Measurements from ENCODE around the gene CD48.

Gene CD48

DNA sequence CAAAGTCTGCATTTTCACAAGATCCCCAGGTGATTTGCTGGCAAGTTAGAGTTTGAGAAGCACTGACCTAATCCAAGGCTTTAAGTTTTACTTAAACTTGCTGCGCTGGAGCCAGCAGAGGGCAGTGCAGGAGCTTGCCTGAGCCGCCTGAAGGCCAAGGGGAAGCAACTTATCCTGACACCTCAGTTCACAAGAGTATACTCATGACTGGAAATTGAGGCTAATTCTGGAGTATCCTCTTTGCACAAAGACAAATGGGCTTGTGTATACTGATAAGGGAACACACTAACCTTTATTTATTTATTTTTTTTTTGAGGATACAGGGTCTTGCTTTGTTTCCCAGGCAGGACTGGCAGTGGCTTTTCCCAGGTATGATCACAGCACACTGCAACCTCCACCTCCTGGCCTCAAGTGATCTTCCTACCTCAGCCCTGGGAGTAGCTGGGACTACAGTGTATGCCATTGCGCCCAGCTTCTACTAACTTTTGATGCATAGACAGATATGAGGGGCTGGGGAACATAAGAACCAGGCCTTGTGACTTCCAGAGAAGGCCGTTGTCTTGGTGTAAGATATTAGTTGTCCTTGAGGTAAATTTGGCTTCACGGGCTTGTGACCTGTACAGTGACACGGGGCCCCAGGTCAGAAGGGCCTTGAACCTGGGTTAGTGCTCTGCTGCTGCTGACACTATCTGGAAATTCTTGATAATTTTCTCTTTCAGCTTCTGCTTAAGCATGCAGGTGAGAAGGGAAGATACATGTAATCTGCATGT, 35.8 kb downstream of the CD48 start:
- Histone ChIP-seq H3K4me2 (ENCODE audit: low read depth, low read length, poor library complexity, severe bottlenecking) (peak overlapping the region; percentile 47), H3K79me2 (ENCODE audit: insufficient read depth, low read length) (no peaks in the 10 kb centered on the region), H3K27ac (ENCODE audit: low read depth, low read length) (peak overlapping the region; percentile 95), H4K20me1 (ENCODE audit: low read depth, low read length) (no peaks in the 10 kb centered on the region), H3K27me3 (ENCODE audit: low read length) (no peaks in the 10 kb centered on the region), H3K4me3 (ENCODE audit: insufficient read depth, low read length, poor library complexity, severe bottlenecking) (peak overlapping the region; percentile 2), H3K36me3 (ENCODE audit: low read length) (peaks cover 8% of the 10 kb centered on the region; the same call in 1 of the 2 replicates), H3K9ac (ENCODE audit: low read length) (peak overlapping the region; percentile 55), H3F3A (ENCODE audit: insufficient read depth) (peaks cover 71% of the 10 kb centered on the region), H3K9me2 (replicated peaks; ENCODE audit: insufficient read depth, low read length) (no peaks in the 10 kb centered on the region), H2AFZ (ENCODE audit: low read depth, low read length, severe bottlenecking) (no peak overlapping the region), H3K9me3 (ENCODE audit: insufficient read depth, low read length) (no peaks in the 10 kb centered on the region)
- TF ChIP-seq, protein P1, sequence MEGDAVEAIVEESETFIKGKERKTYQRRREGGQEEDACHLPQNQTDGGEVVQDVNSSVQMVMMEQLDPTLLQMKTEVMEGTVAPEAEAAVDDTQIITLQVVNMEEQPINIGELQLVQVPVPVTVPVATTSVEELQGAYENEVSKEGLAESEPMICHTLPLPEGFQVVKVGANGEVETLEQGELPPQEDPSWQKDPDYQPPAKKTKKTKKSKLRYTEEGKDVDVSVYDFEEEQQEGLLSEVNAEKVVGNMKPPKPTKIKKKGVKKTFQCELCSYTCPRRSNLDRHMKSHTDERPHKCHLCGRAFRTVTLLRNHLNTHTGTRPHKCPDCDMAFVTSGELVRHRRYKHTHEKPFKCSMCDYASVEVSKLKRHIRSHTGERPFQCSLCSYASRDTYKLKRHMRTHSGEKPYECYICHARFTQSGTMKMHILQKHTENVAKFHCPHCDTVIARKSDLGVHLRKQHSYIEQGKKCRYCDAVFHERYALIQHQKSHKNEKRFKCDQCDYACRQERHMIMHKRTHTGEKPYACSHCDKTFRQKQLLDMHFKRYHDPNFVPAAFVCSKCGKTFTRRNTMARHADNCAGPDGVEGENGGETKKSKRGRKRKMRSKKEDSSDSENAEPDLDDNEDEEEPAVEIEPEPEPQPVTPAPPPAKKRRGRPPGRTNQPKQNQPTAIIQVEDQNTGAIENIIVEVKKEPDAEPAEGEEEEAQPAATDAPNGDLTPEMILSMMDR (IDR thresholded peaks at IDR 0.05; ENCODE audit: insufficient read depth, low read length, poor library complexity, severe bottlenecking): peak; percentile 93
- TF ChIP-seq EZH2phosphoT487 (conservative IDR thresholded peaks at IDR 0.05; ENCODE audit: low read length): no peak

DNA sequence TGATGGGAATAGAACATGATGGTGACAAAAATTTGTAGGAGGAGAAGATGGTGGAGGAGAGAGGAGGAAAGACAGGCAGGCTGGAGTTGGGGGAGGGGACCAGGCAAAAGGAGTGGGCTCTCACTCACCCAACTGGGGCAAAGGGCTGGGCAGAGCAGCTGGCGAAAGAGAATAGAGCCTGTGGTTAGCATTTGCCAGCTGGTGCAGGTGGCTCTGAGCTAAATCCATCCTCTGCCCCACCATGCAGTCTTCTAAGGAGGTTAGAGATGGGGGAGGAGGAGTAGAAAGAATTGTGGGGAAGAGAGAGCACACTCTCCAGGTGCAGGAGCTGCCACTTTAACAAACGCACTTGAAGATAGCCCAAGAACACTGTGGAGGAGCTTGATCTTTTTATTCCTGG, 37.2 kb downstream of the CD48 start:
- peak overlapping the region; percentile 95 for H3K27ac ChIP-seq (ENCODE audit: low read depth, low read length)
- H3F3A ChIP-seq (ENCODE audit: insufficient read depth): peaks cover 70% of the 10 kb centered on the region
- peak overlapping the region; percentile 55 for H3K9ac ChIP-seq (ENCODE audit: low read length)
- TF ChIP-seq EZH2phosphoT487 (conservative IDR thresholded peaks at IDR 0.05; ENCODE audit: low read length): no peak
- TF ChIP-seq, protein P1 (IDR thresholded peaks at IDR 0.05; ENCODE audit: insufficient read depth, low read length, poor library complexity, severe bottlenecking): no peak
- H2AFZ ChIP-seq (ENCODE audit: low read depth, low read length, severe bottlenecking): no peak overlapping the region
- peak overlapping the region; percentile 63 for H3K4me2 ChIP-seq (ENCODE audit: low read depth, low read length, poor library complexity, severe bottlenecking)
- H3K9me2 ChIP-seq (replicated peaks; ENCODE audit: insufficient read depth, low read length): no peaks in the 10 kb centered on the region
- H3K27me3 ChIP-seq (ENCODE audit: low read length): no peaks in the 10 kb centered on the region
- H3K4me3 ChIP-seq (ENCODE audit: insufficient read depth, low read length, poor library complexity, severe bottlenecking): peak overlapping the region; percentile 26
- no peaks in the 10 kb centered on the region for H3K9me3 ChIP-seq (ENCODE audit: insufficient read depth, low read length)
- H4K20me1 ChIP-seq (ENCODE audit: low read depth, low read length): no peaks in the 10 kb centered on the region
- H3K36me3 ChIP-seq (ENCODE audit: low read length): peaks cover 8% of the 10 kb centered on the region; the same call in 1 of the 2 replicates
- H3K79me2 ChIP-seq (ENCODE audit: insufficient read depth, low read length): no peaks in the 10 kb centered on the region

DNA sequence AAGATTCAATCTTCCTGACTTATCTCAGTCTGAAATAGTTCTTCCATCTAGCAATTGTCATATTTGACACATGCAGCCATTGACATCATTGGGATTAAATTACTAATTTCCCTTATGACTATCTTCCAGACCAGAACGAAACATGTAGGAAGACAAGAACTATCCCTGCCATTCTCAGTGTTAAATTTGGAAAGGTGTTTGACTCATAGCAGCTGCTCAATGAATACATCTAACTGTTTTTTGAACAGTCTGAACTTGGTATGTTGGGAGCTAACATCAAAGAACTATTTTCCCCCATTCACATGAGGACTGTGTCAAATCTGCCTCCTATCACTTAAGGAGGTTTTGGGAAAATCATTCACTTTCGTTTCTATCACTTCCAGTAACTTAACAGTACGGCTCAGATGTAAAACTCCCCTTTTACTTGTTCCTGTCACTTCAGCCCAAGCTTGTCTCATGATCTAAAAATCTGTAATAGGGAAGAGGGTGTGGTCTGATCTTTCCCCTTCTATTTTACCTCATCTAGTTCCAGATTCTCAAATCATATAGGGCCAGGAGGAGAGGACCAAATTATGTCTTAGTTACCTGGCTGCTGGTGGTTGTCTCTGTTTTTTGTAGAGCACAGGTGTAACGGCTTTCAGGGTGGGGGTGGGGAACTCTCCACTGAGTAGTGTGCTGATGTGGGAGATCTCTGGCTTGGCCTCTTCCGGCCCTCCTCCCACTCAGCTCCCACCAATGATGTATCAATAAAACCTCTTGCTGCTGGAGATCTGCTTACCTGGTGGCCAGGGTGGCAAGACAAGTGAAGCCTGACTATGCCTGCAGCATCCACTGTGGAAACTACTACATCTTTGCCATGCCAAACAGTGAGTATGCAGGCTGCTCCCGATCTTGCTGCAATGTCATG, 38.6 kb downstream of the CD48 start:
- Histone ChIP-seq H3K4me2 (ENCODE audit: low read depth, low read length, poor library complexity, severe bottlenecking) (peak overlapping the region; percentile 63), H3K9ac (ENCODE audit: low read length) (peak overlapping the region; percentile 47)

More for the DNA sequence above, 38.6 kb downstream of the CD48 start:
- H4K20me1 ChIP-seq (ENCODE audit: low read depth, low read length): no peaks in the 10 kb centered on the region
- H3K9me2 ChIP-seq (replicated peaks; ENCODE audit: insufficient read depth, low read length): no peaks in the 10 kb centered on the region
- peaks cover 60% of the 10 kb centered on the region for H3F3A ChIP-seq (ENCODE audit: insufficient read depth)
- peak overlapping the region; percentile 27 for H3K4me3 ChIP-seq (ENCODE audit: insufficient read depth, low read length, poor library complexity, severe bottlenecking)
- H3K27me3 ChIP-seq (ENCODE audit: low read length): no peaks in the 10 kb centered on the region
- H3K36me3 ChIP-seq (ENCODE audit: low read length): peaks cover 11% of the 10 kb centered on the region
- no peaks in the 10 kb centered on the region for H3K9me3 ChIP-seq (ENCODE audit: insufficient read depth, low read length)
- H3K79me2 ChIP-seq (ENCODE audit: insufficient read depth, low read length): no peaks in the 10 kb centered on the region
- TF ChIP-seq, protein P1 (IDR thresholded peaks at IDR 0.05; ENCODE audit: insufficient read depth, low read length, poor library complexity, severe bottlenecking): no peak
- no peak for TF ChIP-seq EZH2phosphoT487 (conservative IDR thresholded peaks at IDR 0.05; ENCODE audit: low read length)
- peak overlapping the region; percentile 95 for H3K27ac ChIP-seq (ENCODE audit: low read depth, low read length)
- no peak overlapping the region for H2AFZ ChIP-seq (ENCODE audit: low read depth, low read length, severe bottlenecking)
